Keratinocyte (primary cell): ENCODE data around the gene DPM3. TPM values are rescaled to one million over a fixed set of nuclear protein-coding genes. Genes with fewer than 3 reads are reported as not detected.
"Not testable (repeated sequence)": the region's sequence is repeated elsewhere in the genome, so short reads cannot be mapped to it uniquely, and the experiment has no call there.

ENCODE experiments used
- DNase-seq: peaks from one replicate; pipeline ENCODE4 v3.0.0-alpha.2; 2011; ENCODE audit warnings: low read depth, missing footprints, low spot score
- FAIRE-seq: peaks from 2 replicates; lab custom pipeline; 2011; peaks lifted over from hg19 to GRCh38; lab: Jason Lieb, UNC
- H2AFZ ChIP-seq: 2 replicates; pipeline ENCODE4 v1.6.0; 2012; ENCODE audit warnings: low read length, control low read depth, inconsistent platforms; ENCODE audit not compliant: control insufficient read depth
- H3K27ac ChIP-seq: 2 replicates; pipeline ENCODE4 v1.5.1; 2011; ENCODE audit warnings: low read length; ENCODE audit not compliant: control insufficient read depth, insufficient read depth
- H3K27me3 ChIP-seq: 3 replicates; pipeline ENCODE4 v1.6.0; 2011; ENCODE audit warnings: low read length; ENCODE audit not compliant: control insufficient read depth, insufficient read depth; ENCODE audit errors: extremely low read depth
- H3K36me3 ChIP-seq, 2 experiments: 2 replicates in 1 of 2; 3 replicates in 1 of 2; pipeline ENCODE4 v1.5.1; 2011; ENCODE audit warnings: low read length in 2 of 2, mild to moderate bottlenecking in 1 of 2; ENCODE audit not compliant: control insufficient read depth in 2 of 2, insufficient read depth in 2 of 2; ENCODE audit errors: extremely low read depth in 1 of 2
- H3K4me1 ChIP-seq: 3 replicates; pipeline ENCODE4 v1.5.1; 2011; ENCODE audit warnings: low read length; ENCODE audit not compliant: control insufficient read depth, insufficient read depth; ENCODE audit errors: extremely low read depth
- H3K4me2 ChIP-seq: 3 replicates; pipeline ENCODE4 v1.6.0; 2011; ENCODE audit warnings: low read depth, low read length; ENCODE audit not compliant: control insufficient read depth, insufficient read depth; ENCODE audit errors: extremely low read depth
- H3K4me3 ChIP-seq, 3 experiments: fragments of 200-600 bp in 1 of 3; sonication (generic) in 1 of 3; 2 replicates in 2 of 3; 3 replicates in 1 of 3; pipeline ENCODE4 v1.5.1; 2011 to 2016; ENCODE audit warnings: low read length in 3 of 3, mild to moderate bottlenecking in 3 of 3, control low read depth in 2 of 3, inconsistent platforms in 1 of 3, low read depth in 1 of 3, mixed read lengths in 1 of 3, mixed run types in 1 of 3, moderate library complexity in 1 of 3; ENCODE audit not compliant: control insufficient read depth in 2 of 3, insufficient read depth in 2 of 3; ENCODE audit errors: extremely low read depth in 1 of 3
- H3K79me2 ChIP-seq: 2 replicates; pipeline ENCODE4 v1.6.0; 2012; ENCODE audit warnings: low read length; ENCODE audit not compliant: control insufficient read depth, insufficient read depth
- H3K9ac ChIP-seq: 3 replicates; pipeline ENCODE4 v1.6.0; 2011; ENCODE audit warnings: low read length; ENCODE audit not compliant: control insufficient read depth, insufficient read depth; ENCODE audit errors: extremely low read depth
- H3K9me1 ChIP-seq: 3 replicates; pipeline ENCODE4 v1.6.0; 2011; ENCODE audit warnings: low read length; ENCODE audit not compliant: control insufficient read depth, insufficient read depth; ENCODE audit errors: extremely low read depth
- H3K9me3 ChIP-seq: 2 replicates; pipeline ENCODE4 v1.5.1; 2012; ENCODE audit warnings: low read depth, low read length; ENCODE audit not compliant: control insufficient read depth
- H4K20me1 ChIP-seq: 3 replicates; pipeline ENCODE4 v1.6.0; 2011; ENCODE audit warnings: low read length; ENCODE audit not compliant: control insufficient read depth, insufficient read depth; ENCODE audit errors: extremely low read depth
- EZH2 ChIP-seq: IDR thresholded peaks from one replicate; pipeline ENCODE4 v1.6.1; 2012; ENCODE audit warnings: inconsistent platforms, mild to moderate bottlenecking, low read length, moderate library complexity
- dilution Hi-C: fragments of 300-500 bp; cut with MboI; formaldehyde crosslinking; loops from one replicate; pipeline ENCODE4 v1.7.0; 2020; ENCODE audit warnings: low sequenced_read_pairs; ENCODE audit not compliant: extremely low pct_ligation_motif_present
- polyA plus RNA-seq, 5 experiments: library from polyadenylated mRNA; depleted of rRNA in 3 of 5; stranded (reverse) in 3 of 5; stranded (forward) in 1 of 5; unstranded in 1 of 5; fragments of >200 nt; gene quantifications; 1 replicate in 1 of 5; 2 replicates in 3 of 5; 3 replicates in 1 of 5; pipeline versions ENCODE4 v1.2.1 to v1.2.3, GENCODE V29; 2011 to 2012; ENCODE audit warnings: missing spikeins in 2 of 5, low read depth in 1 of 5, low replicate concordance in 1 of 5
- TF ChIP-seq, protein P1 (sequence below), 3 experiments: IDR thresholded peaks in 1 of 3; conservative IDR thresholded peaks in 1 of 3; optimal IDR thresholded peaks in 1 of 3; 2 replicates in 2 of 3; 3 replicates in 1 of 3; pipeline versions ENCODE3 to v1.5.1; 2011; ENCODE audit warnings: low read length in 3 of 3, mild to moderate bottlenecking in 3 of 3, moderate library complexity in 2 of 3, control low read depth in 1 of 3, inconsistent platforms in 1 of 3; ENCODE audit not compliant: insufficient read depth in 2 of 3; ENCODE audit errors: extremely low read depth in 1 of 3

The DPM3 gene
- polyA plus RNA-seq, 1 donor (not counting 4 experiments of a cell fraction or from before 2014, with no cell fraction given): 29.3 TPM

DNA sequence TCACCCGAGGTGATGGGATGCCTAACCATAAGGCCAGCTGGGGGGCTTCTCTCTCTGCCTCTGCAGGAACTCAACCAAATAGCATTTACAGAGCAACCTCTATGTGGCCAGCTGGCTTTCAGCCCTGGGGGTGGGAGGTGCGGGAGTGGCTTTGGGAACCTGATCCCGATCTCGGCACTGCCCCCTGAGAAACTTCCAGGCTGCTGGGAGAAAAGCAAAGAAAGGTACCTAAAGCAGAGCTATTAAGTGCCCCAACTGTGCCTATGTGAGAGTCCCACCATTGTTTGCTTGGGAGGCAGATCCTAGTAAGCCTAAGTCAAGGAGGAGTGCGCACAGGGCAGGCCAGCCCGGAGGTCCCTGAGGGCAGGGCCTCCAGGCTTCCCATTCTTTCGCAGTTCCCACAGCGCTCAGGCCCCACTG, 25.7 kb upstream of the DPM3 start:
- Histone ChIP-seq H4K20me1 (no peaks in the 10 kb centered on the region), H3K27ac (no peak overlapping the region), H3K4me1 (peaks cover 4% of the 10 kb centered on the region), H3K27me3 (no peaks in the 10 kb centered on the region), H3K4me3 (no peak overlapping the region), H3K9me3 (no peaks in the 10 kb centered on the region), H3K4me2 (no peak overlapping the region), H3K79me2 (no peaks in the 10 kb centered on the region), H3K9me1 (no peaks in the 10 kb centered on the region), H3K9ac (no peak overlapping the region), H2AFZ (no peak overlapping the region), H3K36me3 (peaks cover 9 to 12% of the 10 kb centered on the region in 2 experiments)
- dilution Hi-C loops: no loop called here
- TF ChIP-seq, protein P1, sequence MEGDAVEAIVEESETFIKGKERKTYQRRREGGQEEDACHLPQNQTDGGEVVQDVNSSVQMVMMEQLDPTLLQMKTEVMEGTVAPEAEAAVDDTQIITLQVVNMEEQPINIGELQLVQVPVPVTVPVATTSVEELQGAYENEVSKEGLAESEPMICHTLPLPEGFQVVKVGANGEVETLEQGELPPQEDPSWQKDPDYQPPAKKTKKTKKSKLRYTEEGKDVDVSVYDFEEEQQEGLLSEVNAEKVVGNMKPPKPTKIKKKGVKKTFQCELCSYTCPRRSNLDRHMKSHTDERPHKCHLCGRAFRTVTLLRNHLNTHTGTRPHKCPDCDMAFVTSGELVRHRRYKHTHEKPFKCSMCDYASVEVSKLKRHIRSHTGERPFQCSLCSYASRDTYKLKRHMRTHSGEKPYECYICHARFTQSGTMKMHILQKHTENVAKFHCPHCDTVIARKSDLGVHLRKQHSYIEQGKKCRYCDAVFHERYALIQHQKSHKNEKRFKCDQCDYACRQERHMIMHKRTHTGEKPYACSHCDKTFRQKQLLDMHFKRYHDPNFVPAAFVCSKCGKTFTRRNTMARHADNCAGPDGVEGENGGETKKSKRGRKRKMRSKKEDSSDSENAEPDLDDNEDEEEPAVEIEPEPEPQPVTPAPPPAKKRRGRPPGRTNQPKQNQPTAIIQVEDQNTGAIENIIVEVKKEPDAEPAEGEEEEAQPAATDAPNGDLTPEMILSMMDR (optimal IDR thresholded peaks at IDR 0.05 in 1 of 3, IDR thresholded peaks at IDR 0.05 in 1 of 3, conservative IDR thresholded peaks at IDR 0.05 in 1 of 3; ENCODE audit: extremely low read depth in 1 of 3, insufficient read depth in 2 of 3, low read length in 3 of 3): no peak
- TF ChIP-seq EZH2: no peak
- DNase-seq (no peak), FAIRE-seq (no peak)

DNA sequence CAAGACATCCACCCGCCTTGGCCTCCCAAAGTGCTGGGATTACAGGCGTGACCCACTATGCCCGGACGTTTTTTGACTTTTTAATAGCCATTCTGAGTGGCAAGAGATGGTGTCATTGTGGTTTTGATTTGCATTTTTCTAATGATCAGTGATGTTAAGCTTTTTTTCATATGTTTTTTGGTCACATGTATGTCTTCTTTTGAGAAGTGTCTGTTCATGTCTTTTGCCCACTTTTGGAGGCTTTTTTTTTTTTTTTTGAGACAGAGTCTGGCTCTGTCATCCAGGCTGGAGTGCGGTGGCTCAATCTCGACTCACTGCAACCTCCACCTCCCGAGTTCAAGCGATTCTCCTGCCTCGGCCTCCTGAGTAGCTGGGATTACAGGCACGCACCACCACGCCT, 24.3 kb upstream of the DPM3 start:
- H3K9me1 ChIP-seq, H3K9me3 ChIP-seq, H3K9ac ChIP-seq, FAIRE-seq, dilution Hi-C loops, H3K4me1 ChIP-seq, H4K20me1 ChIP-seq, H3K27ac ChIP-seq, H3K79me2 ChIP-seq, H2AFZ ChIP-seq, H3K36me3 ChIP-seq, H3K4me3 ChIP-seq, H3K27me3 ChIP-seq, H3K4me2 ChIP-seq, DNase-seq: not testable (repeated sequence)

DNA sequence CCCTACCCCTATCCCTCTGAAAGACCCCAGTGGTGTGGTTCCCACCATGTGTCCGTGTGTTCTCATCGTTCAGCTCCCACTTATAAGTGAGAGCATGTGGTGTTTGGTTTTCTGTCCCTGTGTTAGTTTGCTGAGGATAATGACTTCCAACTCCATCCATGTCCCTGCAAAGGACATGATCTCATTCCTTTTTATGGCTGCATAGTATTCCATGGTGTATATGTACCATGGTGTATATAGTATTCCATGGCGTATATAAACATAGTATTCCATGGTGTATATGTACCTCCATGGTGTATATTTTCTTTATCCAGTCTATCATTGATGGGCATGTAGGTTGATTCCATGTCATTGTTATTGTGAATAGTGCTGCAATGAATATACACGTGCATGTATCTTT, 23.5 kb upstream of the DPM3 start:
- H3K27me3 ChIP-seq, H3K36me3 ChIP-seq, FAIRE-seq, H4K20me1 ChIP-seq, DNase-seq, H3K4me2 ChIP-seq, H3K9ac ChIP-seq, dilution Hi-C loops, H2AFZ ChIP-seq, H3K27ac ChIP-seq, H3K4me1 ChIP-seq, H3K9me3 ChIP-seq, H3K9me1 ChIP-seq, H3K4me3 ChIP-seq, H3K79me2 ChIP-seq: not testable (repeated sequence)

DNA sequence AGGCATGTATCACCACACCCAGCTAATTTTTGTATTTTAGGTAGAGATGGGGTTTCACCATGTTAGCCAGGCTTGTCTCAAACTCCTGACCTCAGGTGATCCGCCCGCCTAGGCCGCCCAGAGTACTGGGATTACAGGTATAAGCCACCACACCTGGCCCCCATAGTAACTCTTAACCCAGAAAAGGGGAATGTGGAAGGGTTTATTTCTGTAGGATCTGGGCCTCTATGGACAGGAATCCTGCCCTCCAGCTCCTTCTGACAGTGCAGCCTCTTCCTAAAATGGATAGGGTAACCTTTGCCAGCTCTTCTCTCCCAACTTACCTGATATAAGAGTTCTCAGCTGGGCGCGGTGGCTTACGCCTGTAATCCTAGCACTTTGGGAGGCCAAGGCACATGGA, 22.3 kb upstream of the DPM3 start:
- H3K79me2 ChIP-seq, DNase-seq, H3K27me3 ChIP-seq, H3K36me3 ChIP-seq, H3K27ac ChIP-seq, H2AFZ ChIP-seq, H3K9me3 ChIP-seq, H3K9me1 ChIP-seq, H3K4me1 ChIP-seq, FAIRE-seq, H3K4me2 ChIP-seq, dilution Hi-C loops, H3K4me3 ChIP-seq, H4K20me1 ChIP-seq, H3K9ac ChIP-seq: not testable (repeated sequence)
